HG03342 (cell line): Measurements from ENCODE around the gene KSR1.
"Not testable (repeated sequence)": the region's sequence is repeated elsewhere in the genome, so short reads cannot be mapped to it uniquely, and the experiment has no call there.

Experiments used
- ATAC-seq: cut with Tn5 transposase; IDR thresholded peaks from one replicate; pipeline ENCODE4 v1.9.1; 2021; ENCODE audit warnings: mild to moderate bottlenecking, moderate library complexity; ENCODE audit not compliant: unreplicated experiment

The KSR1 gene

GRCh38 chr17:27425991-27426390 lies 30.3 kb upstream of the KSR1 start:
- ATAC-seq, result no peak

DNA sequence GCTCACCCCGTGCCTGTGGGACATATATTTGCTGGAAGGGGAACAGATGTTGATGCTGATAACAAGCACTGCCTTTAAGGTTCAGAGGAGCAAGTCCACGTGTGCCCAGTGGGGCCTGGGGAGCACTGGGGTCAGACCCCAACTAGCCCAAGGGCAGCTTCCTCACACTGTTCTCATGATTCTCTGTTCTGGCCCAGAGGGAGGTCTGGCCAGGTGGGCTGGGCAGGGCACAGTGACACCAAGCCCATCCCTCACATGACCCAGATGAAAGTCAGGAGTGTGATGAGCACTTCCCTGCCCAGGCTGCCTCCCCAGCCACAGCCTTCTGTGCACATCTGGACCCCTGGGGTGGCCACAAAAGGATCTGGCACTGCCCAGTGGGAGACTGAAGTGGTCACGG lies 29.8 kb upstream of the KSR1 start:
- ATAC-seq, result not testable (repeated sequence)

DNA sequence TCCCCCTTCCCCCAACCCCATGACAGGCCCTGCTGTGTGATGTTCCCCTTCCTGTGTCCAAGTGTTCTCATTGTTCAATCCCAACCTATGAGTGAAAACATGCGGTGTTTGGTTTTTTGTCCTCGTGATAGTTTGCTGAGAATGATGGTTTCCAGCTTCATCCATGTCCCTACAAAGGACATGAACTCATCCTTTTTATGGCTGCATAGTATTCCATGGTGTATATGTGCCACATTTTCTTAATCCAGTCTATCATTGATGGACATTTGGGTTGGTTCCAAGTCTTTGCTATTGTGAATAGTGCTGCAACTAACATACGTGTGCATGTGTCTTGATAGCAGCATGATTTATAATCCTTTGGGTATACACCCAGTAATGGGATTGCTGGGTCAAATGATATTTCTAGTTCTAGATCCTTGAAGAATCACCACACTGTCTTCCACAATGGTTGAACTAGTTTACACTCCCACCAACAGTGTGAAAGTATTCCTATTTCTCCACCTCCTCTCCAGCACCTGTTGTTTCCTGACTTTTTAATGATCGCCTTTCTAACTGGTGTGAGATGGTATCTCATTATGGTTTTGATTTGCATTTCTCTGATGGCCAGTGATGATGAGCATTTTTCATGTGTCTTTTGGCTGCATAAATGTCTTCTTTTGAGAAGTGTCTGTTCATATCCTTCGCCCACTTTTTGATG lies 28.9 kb upstream of the KSR1 start:
- ATAC-seq, result not testable (repeated sequence)

GRCh38 chr17:27428781-27429505 lies 27.3 kb upstream of the KSR1 start:
- no peak for ATAC-seq

- no peak for ATAC-seq
These were observed 26.4 kb upstream of the KSR1 start for GRCh38 chr17:27429666-27430382.

DNA sequence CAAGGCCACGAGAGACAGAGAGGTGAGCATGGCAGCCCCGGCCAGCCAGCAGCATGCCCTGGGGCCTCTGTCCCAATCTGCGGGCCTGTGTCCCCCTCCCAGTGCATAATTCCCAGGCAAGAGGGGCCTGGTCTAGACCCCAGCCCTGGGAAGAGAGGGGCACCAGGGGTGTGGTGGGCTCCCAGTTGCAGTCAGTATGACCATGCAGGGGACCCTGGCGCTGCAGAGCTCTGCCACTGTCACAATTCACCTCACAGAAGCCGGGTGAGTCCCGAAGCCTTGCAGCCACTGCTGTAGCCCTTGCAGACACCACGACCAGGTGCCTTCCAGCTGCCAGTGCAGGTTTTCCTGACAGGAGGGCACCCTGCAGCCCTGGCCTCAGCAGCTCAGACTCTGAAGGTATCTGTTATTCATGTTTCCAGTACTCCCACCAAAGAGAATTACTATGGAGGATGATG lies 25.8 kb upstream of the KSR1 start:
- no peak for ATAC-seq

- ATAC-seq, result no peak
These were observed 25.3 kb upstream of the KSR1 start for GRCh38 chr17:27430882-27431491.

- no peak for ATAC-seq
These were observed 22.7 kb upstream of the KSR1 start for GRCh38 chr17:27433521-27433920.

GRCh38 chr17:27435431-27436070 lies 20.7 kb upstream of the KSR1 start:
- ATAC-seq, result not testable (repeated sequence)

- no peak for ATAC-seq
These were observed 17.8 kb upstream of the KSR1 start for GRCh38 chr17:27438348-27438998.

DNA sequence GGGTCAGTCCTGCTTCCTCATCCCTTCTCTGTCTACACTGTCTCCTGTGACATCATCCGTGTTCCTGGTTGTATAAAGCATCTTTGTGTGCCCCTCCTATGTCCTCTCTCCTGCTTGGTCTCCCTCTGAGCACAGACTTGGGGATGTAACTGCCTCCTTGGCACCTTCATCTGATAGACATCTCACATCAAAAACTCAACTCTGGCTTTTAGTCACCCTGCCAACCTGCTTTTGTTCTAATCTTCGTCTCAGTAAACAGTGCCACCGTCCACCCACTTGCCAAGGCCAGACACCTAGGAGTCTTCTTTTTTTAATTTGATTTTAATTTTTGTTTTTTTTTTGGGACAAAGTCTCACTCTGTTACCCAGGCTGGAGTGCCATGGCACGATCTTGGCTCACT lies 16.9 kb upstream of the KSR1 start:
- ATAC-seq, result no peak

- no peak for ATAC-seq
These were observed 13.5 kb upstream of the KSR1 start for GRCh38 chr17:27442702-27443101.

DNA sequence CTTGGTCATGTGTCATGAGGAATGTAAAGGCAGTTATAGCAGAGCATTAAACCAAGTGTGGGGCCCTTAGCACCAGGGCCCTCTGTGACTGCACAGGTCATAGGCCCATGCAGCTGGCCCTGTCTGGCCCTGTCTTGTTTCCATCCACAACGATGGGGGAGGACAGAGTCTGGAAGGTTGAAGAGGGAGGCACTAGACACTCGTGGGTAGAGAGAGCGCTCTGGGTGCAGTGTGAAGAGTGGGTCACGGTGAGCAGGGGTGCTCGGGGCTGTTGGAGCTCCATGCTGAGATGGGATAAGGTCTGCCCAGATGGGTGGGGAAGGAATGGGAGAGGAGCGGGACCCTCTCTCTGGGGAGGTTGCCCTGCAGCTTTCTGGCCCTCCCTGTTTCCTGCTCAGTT lies 12.8 kb upstream of the KSR1 start:
- ATAC-seq, result no peak

DNA sequence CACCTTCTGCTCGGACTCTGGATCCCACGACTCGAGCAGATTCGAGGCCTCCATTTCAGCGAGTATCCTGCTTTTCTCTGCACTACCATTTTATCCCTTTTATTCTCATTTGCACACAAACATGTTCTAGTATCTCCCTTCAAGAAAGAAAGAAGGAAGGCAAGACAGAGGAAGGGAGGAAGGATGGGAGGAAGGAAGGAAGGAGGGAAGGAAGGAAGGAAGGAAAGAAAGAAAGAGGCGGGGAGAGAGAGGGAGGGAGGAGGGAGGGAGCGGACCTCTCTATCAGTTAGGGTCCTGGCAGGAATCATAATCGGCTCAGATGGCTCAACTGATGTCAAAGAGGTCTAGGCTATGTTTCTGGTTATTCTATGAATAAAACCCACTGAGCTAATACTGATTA lies 10.3 kb upstream of the KSR1 start:
- ATAC-seq, result no peak

DNA sequence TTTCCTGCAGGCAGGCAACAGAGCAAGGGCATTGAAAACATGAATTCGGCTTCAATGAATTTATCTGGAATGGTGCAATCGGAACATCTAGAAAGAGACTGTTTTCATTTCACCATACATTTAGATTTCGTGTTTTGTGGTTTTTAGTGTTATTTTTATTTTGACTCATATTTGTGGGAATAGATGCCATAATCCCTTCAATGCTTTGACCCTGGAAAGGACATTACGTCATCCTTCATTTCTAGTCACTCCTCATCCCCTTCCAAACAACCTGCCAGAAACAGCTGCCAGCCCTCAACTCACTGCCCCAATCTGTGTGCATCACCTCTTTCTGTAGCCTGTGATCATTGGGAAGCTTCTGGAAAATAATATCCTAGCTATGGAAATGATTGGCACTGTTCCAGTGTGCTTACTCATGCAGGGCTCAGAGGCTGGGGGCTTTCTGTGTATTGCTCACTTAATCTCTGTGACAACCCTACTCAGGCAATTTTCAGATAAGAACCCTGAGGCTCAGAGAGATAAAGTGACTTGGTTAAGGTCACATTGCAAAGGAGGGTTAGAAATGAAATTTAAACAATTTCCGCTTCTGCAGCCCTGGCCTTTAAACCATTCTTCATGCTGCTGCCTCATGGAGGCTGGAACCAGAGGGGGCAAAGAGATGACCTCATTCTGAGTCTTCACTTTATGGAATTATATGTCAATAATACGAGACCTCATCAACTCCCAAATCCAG lies 9.5 kb upstream of the KSR1 start:
- no peak for ATAC-seq

DNA sequence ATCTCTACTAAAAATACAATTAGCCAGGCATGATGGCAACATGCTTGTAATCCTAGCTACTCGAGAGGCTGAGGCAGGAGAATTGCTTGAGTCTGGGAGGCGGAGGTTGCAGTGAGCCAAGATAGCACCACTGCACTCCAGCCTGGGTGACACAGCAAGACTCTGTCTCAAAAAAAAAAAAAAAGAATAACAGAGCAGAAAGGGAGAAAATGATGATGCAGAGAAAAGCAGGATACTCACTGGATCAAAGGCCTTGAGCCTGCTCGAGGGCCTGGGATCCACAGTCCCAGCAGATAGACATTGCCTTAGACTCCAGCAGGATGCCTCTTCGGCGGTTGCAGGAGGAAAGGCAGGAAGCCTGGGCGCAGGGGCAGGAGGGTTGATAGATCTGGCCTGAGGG lies 7.7 kb upstream of the KSR1 start:
- not testable (repeated sequence) for ATAC-seq

GRCh38 chr17:27449541-27449940 lies 6.7 kb upstream of the KSR1 start:
- no peak for ATAC-seq

GRCh38 chr17:27449988-27450387 lies 6.3 kb upstream of the KSR1 start:
- ATAC-seq, result no peak

GRCh38 chr17:27450416-27450815 lies 5.8 kb upstream of the KSR1 start:
- no peak for ATAC-seq

DNA sequence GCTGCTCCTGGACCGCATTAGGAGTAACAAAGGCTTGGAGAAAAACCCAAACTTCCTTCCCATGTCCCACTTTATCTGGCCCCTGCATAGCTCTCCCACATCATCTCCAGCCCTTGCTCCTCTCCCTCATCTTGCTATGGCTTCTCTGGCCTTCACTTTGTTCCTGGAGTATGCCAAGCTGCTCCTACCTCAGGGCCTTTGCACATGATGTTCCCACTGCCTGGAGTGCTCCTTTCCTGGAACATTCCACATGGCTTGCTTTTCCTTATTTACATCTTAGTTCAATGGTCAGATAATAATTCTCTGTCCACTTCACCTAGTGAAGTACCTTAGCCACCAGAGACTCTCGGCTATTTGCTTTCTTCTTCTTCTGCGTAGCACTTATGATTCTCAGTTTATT lies 4.3 kb upstream of the KSR1 start:
- no peak for ATAC-seq
